Gastrocnemius medialis (tissue), 4 donors: ENCODE results near the gene ZNF423.

ENCODE experiments used
- CTCF ChIP-seq, 5 experiments: fragments of 450-650 bp in 3 of 5; fragments of 200-600 bp in 2 of 5; sonication (generic) in 2 of 5; IDR thresholded peaks in 4 of 5; conservative IDR thresholded peaks in 1 of 5; 1 replicate in 4 of 5; 2 replicates in 1 of 5; pipeline ENCODE4 v1.5.1; 2016 to 2019; ENCODE audit warnings: antibody characterized with exemption in 5 of 5, mild to moderate bottlenecking in 3 of 5, moderate library complexity in 3 of 5
- POLR2A ChIP-seq, 2 donors: fragments of 450-650 bp; IDR thresholded peaks; one replicate each; pipeline ENCODE4 v1.6.1; 2017; ENCODE audit warnings: antibody characterized with exemption in 2 of 2, mild to moderate bottlenecking in 2 of 2, moderate library complexity in 2 of 2

GRCh38 chr16:49890876-49891275 is 35.0 kb upstream of the ZNF423 start:
- TF ChIP-seq POLR2A (IDR thresholded peaks at IDR 0.05), result no peak
- TF ChIP-seq CTCF (IDR thresholded peaks at IDR 0.05 in 4 of 5, conservative IDR thresholded peaks at IDR 0.05 in 1 of 5), result no peak
